Lower leg skin (tissue), 3 donors: ENCODE measurements around the gene MX2.

Experiments used
- CTCF ChIP-seq, 3 donors: fragments of 450-650 bp; IDR thresholded peaks; one replicate each; pipeline ENCODE4 v1.5.1; 2016; ENCODE audit warnings: antibody characterized with exemption in 3 of 3, mild to moderate bottlenecking in 3 of 3, moderate library complexity in 2 of 3
- POLR2A ChIP-seq, 2 donors: fragments of 450-650 bp; IDR thresholded peaks; one replicate each; pipeline ENCODE4 v1.6.1; 2016 to 2017; ENCODE audit warnings: antibody characterized with exemption in 2 of 2, mild to moderate bottlenecking in 1 of 2, moderate library complexity in 1 of 2

- TF ChIP-seq CTCF (IDR thresholded peaks at IDR 0.05) (no peak), POLR2A (IDR thresholded peaks at IDR 0.05) (no peak)
Measured at GRCh38 chr21:41428847-41429246, 67.0 kb downstream of the MX2 start.
